Fibroblast of peridontal ligament (primary cell): ENCODE results near the gene REC114.
"Not testable (repeated sequence)": the region's sequence is repeated elsewhere in the genome, so short reads cannot be mapped to it uniquely, and the experiment has no call there.

ENCODE experiments used
- DNase-seq: peaks from one replicate; pipeline ENCODE4 v3.0.0-alpha.2; 2010; ENCODE audit errors: extremely low read depth

Gene REC114

DNA sequence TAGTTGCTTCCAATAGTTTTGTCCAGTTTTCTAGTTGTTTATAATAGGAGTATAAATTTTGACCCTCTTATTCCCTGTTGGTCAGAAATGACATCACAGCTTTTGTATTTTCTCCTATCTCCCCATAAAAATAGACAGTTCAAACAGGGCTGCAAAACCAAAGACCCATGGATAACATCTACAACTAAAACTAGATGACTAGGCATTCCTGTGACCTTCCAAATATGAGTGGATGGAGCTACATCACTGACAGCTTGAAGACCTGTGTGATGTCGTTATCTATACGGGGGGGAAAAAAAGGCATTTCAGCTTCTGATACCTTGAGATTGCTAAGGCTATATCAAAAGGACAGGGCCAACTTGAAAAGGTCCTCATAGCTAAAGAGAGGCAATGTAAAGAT is 84.6 kb downstream of the REC114 start:
- no peak for DNase-seq

DNA sequence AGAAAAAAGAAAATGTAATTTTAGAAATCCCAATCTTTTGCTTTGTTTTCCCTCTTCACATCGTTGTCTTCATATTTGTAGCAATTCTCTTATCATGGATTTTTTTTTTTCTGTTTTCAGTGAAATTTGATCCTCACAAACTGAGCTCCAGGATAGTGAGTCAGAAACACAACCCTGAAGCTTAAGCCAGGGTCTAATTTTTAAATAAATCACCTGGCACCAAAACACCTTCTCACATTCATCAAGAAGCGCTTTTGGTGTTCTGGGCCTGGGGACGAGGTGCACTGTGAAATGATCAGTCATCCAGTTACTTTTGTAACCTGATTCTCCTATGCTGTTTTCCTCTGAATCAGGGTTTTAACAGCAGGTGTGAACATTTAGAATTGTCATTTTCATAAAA is 87.7 kb downstream of the REC114 start:
- DNase-seq, result no peak

DNA sequence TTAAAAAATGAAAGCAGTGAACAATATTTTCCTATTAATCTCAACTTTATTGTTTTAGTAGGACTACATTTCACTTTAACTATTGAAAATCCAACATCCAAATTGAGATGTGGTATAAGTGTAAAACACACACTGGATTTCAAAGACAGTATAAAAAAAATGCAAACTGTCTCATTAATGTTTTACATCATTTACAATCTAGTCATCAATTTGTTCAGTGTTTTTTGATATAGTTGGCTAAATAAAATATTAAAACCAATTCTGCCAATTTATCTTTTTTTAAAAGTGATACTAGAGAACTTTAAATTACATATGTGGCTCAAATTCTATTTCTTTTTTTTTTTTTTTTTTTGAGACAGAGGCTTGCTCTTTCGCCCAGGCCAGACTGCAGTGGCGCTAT is 95.2 kb downstream of the REC114 start:
- no peak for DNase-seq

DNA sequence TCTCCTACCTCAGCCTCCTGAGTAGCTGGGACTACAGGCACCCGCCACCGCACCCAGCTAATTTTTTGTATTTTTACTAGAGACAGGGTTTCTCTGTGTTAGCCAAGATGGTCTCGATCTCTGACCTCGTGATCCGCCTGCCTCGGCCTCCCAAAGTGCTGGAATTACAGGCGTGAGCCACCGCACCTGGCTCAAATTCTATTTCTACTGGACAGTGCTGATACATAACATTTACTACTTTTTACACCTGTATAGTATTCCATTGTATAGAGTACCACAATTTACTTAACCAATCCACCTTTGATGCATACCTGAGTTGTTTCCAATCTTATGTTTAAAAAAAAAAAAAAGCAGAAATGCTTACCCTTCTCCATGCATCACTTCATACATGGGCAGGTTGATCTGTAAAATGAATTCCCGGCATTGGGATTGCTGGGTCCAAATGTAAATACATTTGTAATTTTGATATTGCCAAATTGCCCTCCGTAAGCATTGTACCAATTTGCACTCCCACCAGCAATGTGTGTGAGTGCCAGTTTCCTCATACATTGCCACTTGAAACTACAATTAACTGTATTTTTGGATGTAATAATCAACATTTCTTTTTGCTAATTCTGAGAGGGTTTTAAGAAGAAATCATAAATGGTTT is 95.7 kb downstream of the REC114 start:
- DNase-seq, result no peak

DNA sequence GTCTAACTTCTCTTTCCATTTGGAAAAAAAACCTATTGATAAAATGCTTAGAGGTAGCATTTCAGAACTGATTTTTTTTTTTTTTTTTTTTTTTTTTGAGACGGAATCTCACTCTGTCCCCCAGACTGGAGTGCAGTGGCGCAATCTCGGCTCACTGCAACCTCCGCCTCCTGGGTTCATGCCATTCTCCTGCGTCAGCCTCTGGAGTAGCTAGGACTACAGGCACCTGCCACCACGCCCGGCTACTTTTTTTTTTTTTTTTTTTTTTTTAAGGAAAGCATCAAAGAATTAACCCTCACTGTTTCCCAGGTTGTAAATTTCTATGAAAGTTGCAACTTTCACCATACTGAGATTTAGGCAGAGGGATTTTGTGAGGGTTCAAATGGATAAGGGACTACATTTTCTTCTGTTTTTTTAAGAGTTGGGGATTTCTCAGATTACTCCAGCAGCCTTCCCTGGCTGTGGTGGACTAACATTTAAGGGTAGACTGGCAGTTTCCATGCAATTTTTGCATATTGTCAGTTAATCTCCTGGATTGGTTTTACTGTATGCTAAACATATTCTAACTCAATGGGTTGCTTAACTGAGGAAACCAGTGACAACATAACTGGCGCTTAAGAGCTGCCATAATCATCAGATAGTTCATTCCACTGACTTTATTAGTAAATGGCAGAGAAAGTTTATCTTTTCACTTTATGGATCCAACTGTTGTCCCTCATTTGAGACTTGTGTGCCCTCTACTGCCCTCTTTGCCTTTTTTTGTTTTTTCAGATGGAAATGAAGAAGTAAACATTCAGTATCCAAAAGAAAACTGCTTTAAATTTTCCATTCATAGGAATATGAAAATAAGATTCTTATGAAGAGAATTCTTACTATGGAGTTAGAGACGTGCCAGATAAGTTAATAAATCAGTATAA is 96.5 kb downstream of the REC114 start:
- no peak for DNase-seq

DNA sequence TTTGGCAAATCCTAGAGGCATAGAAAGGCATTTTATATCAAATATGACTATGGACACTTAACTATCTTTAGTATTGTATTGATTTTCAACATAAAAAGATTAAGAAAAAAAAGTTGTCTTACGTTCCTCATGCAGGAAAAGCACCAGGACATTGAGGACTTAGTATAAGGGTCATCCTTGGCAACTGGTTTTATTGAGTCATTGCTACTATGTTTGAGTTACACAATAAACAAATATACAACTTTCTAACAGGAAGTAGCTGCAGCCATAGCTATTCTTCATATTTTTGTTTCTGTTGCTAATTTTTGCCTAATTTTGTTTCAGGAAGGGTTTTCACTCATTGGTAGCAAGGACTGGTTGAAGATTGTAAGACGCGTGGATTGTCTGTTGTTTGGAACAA is 97.2 kb downstream of the REC114 start:
- no peak for DNase-seq

DNA sequence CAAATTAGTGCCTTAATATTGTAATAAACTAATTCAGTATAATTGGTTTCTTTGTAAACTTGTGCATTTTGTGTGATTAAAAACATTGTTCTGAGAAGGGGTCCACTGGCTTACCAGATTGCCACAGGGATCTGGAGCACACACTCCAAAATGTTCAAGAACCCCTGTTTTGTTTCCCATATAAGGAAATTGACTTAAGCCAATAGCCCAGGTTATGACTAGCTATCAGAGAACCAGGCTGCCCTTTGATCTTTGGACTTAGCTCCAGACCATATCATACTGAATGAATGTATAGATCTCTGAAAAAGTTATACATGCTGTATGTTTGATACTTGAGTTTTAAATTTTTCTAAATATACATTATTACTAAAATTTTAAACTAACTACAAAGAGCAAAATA is 98.5 kb downstream of the REC114 start:
- no peak for DNase-seq

DNA sequence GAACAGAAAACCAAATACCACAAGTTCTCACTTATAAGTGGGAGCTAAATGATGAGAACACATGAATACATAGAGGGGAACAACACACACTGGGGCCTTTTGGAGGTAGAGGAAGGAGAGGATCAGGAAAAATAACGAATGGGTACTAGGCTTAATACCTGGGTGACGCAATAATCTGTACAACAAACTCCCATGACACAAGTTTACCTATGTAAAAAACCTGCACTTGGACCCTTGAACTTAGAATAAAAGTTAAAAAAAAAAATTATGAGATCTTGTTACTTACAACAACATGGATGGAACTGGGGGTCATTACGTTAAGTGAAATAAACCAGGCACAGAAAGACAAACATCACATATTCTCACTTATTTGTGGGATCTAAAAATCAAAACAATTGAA is 106.0 kb downstream of the REC114 start:
- DNase-seq, result not testable (repeated sequence)

DNA sequence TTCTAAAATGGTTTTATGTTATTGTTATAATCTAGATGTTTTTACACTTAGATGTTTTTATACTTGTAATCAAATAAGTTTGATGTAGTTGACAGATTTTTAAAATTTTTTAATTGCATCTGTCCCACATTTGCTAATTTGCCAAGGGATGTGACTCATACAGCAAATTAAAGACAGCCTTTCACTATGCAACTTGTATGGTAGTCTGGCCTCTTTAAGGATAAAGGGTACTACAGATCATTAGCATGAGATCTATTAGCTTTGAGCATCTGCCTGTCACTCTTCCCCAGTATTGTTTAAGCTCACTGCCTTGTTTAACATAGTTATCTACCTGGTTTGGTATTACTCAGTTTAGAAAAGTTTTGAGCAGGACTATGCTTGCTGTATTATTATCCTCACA is 107.2 kb downstream of the REC114 start:
- DNase-seq, result peak; percentile 30

DNA sequence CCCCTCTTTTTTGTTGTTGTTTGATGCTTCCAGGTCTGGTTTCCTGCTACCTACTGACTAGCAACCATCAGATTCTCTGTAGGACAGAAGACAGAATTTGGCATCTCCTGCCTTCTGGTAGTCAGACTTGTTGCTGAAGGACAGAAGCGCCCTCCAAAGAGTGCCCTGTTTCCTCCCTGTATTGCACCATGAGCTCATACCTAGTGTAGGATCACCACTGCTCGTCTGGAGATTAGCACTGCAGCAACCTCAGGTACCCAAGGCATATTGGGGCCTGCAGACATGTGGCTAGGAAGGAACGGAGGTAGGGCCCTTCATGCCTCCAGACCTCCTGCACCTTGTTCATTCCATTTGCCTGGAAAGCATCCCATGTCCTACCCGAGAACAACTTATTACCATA is 112.1 kb downstream of the REC114 start:
- DNase-seq, result no peak

DNA sequence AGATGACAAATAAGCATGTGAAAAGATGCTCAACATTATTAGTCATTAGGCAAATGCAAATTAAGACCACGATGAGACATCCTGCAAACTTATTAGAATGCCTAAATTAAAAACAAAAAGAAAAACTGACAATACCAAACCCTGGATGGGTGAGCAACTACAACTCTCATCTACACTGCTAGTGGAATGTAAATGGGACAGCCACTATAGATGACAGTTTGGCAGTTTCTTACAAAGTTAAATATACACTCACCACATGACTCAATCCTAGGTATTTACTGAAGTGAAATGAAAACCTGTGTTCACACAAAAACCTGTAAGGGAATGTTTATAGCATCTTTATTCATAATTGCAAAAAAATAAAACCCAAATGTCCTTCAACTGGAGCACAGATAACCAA is 115.6 kb downstream of the REC114 start:
- DNase-seq, result no peak

DNA sequence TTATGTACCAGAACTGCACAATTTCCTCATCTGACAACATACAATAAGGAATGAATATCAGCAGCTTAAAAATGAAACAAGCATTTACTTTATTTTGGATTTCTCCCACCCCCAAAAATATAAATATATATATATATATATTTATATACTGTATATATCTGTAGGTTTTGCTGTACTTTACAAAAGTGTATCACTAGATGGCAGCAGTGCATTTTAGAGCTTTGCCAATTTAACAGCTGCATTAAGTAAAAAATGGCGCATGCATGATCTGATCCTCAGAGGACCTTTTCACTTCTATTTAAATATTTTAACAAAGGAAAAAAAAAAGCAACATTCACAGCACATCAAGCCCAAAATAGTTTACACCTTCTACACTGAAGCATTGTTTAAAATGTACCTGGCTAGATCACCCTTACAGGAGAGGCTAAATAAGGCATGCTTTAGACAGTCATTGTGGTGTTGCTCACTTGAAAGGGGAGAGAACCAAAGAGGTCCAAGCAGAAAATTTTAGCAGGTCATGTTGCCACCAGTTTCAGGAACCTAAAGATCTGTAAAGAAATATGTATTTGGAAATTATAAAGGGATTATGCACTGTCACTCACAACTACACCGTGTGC is 117.6 kb downstream of the REC114 start:
- peak; percentile 91 for DNase-seq

DNA sequence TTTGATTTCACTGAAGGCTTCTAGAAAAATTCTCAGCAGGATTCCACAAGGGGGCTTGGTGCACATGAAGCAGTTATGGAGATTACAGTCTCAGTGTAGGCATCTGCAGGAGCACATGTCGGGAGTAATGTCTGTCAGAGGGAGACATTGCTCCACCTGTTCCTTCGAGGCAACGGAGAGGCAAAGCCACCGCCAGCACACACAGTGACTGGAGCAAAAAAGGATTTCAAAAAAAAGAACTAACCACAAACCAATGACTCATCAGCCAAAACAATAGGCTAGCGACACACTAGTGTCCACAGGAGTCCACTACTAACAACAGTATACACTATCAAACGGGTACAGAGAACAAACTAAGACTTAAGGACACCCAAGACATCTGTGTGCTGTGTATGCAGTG is 121.3 kb downstream of the REC114 start:
- peak; percentile 37 for DNase-seq

DNA sequence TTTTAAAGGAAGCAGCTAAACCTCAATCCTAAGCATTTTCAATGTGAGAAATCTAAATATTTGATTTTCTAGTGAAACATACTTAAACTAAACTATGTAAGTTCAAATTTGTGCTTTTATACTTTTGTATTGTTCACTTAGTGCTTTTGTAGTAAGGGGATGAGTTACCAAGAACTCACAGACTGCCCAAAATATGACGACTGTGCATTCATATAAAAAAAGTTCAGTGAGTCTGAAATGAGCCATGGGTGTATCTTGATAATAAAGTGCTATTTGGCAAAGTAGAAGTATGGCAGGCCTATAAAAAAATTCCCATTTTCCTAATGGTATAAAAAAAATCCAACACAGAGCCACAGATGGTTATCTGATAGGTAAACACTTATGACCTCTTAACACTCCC is 124.1 kb downstream of the REC114 start:
- no peak for DNase-seq

DNA sequence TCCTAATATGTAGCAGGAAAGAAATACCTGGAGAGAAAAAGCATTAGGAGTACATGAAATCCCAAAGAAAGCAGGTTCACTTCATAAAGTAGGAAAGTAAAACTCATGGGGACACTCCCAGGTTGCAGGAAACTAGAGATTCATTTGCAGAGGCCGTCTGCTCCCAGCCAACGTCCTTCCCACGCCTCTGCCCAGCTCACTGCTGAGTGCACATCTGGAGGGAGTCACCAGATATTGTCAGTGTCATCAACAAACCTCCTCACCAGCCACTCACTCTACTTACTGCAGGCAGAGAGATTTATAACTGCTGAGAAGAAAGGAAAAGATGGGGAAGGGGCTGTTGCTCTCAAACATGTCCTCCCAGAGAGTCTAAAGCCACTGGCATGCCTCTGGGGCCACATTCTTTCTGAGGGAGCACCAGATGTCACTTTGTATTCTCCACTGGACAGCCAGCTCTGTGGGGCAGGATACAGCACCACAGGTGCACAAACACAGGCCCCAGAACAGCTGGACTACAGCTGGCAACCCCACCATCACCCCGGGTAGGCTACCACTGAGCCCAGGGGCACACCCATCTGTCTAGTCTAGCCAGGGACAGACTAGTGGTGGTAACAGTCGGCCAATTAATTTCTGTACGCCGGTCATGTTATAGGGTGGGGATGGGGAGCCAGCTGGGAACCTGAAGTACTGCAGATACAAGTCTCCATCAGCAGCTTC is 125.8 kb downstream of the REC114 start:
- no peak for DNase-seq

DNA sequence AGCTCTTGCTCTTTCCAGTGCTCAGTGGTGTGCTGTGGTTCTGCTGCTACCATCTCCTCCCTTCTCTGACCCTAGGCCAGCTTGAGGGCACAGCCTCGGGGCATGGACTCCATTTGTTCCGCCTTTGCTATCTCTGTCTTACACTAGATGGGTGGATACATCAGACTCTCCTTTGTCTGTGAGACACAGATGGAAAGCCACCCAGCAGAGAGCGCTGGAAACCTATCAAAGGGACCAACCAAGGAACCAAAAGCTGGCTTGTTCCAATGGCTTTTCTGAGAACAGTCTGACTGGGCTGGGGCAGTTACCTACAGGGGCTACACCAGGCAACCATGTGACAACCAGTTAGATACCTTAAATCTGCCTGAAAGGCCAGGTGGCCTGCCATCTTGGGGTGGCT is 126.4 kb downstream of the REC114 start:
- DNase-seq, result no peak

DNA sequence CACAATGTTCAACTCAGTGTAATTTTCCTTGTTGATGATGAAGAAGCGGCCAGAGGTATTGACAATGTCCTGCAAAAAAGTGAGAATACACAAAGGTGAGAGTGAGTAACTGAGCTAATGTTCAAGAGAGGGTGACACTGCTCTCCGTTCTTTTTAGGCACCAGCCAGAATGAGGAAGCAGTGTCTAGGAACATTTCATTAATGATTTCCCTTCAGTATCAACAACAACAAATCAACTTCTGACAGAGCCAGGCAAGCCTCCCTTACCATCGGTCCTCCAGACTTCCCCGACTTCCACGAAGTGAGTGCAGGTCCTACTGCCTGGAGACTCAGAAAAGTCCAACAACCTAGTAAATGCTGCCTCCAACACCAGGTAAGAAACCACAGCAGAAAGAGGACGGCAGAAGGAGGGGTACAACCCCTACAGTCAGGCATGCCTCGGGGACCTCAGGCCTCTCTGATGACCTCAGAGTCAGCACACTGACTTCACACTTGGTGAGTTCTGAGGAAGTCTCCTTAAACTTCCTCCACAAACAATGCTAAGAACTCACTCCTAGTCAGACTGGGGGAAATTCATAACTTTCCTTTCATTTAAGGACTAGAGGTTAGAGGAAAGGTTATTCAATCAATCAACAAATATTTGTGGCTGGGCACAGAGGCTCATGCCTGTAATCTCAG is 127.5 kb downstream of the REC114 start:
- DNase-seq, result no peak

DNA sequence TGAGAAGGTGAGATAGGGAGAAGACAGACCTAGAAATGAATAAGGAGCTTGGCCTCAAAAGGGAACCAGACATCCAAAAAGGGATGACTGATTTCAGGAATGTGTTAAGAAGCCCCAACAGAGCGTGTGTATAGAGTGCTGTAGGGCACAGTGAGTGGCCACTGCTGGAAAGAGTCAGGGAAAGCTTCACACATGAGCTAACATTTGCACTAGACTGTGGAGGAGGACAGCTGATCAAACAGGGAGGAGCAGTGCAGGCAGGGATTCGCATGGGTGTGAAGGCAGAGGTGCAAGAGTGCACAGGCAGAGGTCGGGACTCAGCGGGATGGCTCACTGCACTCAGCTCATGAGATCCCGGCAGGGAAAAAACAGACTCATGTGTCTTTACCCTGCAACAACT is 128.4 kb downstream of the REC114 start:
- no peak for DNase-seq

DNA sequence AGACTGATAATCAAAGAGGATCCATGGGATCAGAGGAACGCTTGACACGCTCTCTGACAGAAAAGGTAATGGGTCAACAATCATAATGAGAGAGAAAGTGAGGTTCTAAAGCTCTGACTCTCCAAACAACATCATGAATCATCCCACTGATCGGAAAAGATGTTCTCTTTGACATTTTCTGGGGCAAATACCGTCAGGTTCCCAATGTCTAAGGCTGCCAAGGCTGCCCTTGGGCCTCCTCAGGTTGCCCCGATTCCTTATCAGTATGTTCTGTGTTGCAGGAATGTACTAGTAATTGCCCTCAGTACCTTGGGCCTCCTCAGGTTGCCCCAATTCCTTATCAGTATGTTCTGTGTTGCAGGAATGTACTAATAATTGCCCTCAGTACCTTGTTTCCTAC is 129.3 kb downstream of the REC114 start:
- no peak for DNase-seq

DNA sequence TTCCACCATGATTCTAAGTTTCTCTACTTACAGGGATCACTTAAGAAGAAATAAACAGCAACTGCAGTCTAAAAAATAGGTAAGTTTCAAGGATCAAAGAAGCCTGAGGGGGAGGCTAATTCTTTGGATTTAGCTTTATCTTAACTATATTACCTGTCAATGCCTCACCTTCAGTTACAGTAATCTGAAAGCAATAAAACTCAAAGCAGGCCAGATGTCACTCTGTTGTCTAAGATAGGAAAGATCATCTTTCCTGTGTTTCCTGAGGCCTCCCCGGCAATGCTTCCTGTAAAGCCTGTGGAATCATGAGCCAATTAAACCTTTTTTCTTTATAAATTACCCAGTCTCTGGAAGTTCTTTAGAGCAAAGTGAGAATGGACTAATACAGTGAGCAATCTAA is 130.1 kb downstream of the REC114 start:
- no peak for DNase-seq

DNA sequence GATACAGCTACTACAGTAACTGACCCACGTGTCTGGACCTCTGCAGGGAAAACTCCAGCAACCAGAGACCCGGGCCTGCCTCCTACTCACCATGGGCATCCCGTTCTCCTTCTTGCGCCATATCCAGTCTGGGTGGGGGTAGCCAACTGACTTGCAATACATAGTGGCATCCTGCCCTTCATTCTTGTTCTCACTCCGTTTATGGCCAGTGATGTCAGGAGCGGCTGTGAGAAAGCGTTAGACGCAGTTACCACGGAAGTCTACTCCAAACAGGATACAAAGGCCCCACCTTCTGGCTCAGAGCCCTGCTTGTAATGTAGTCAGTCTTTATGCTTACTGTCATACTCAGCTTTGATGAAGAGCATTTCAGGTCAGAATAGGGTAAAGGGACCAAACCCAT is 130.6 kb downstream of the REC114 start:
- peak; percentile 36 for DNase-seq
